Pancreas (tissue), 10 donors: ENCODE results near the gene CEP128. TPM values are rescaled to one million over a fixed set of nuclear protein-coding genes. Genes with fewer than 3 reads are reported as not detected.

Experiments used
- ATAC-seq, 4 donors: fragments of 200-7000 bp; cut with Tn5 transposase; one replicate each; pipeline versions ENCODE4 v1.8.0 to v1.9.1; 2020; ENCODE audit warnings: mild to moderate bottlenecking in 4 of 4, moderate library complexity in 4 of 4
- DNase-seq, 6 donors: peaks; one replicate each; pipeline ENCODE4 v3.0.0-alpha.2; 2020
- FAIRE-seq: peaks from 2 replicates; lab custom pipeline; 2012; peaks lifted over from hg19 to GRCh38; lab: Jason Lieb, UNC
- H3K27ac ChIP-seq, 4 donors: fragments of 200-600 bp; sonication (generic); 1 replicate in 3 of 4; 2 replicates in 1 of 4; pipeline versions ENCODE4 v1.5.0 to v1.8.0; 2020
- H3K27me3 ChIP-seq, 4 donors: fragments of 200-600 bp; one replicate each; pipeline ENCODE4 v1.8.0; 2021
- H3K36me3 ChIP-seq, 3 donors: fragments of 200-600 bp; sonication (generic) in 1 of 3; one replicate each; pipeline versions ENCODE4 v1.5.0 to v1.8.0; 2020 to 2021
- H3K4me1 ChIP-seq, 3 donors: fragments of 200-600 bp; one replicate each; pipeline ENCODE4 v1.8.0; 2021
- H3K4me3 ChIP-seq, 4 donors: fragments of 200-600 bp; sonication (generic) in 2 of 4; one replicate each; pipeline versions ENCODE4 v1.5.0 to v1.8.0; 2020 to 2021
- H3K9me3 ChIP-seq, 4 donors: fragments of 200-600 bp; one replicate each; pipeline ENCODE4 v1.8.0; 2021
- CTCF ChIP-seq, 4 donors: fragments of 200-600 bp; sonication (generic) in 3 of 4; IDR thresholded peaks; one replicate each; pipeline versions ENCODE4 v1.5.0 to v1.8.0; 2021; ENCODE audit warnings: antibody characterized with exemption in 4 of 4
- WGBS, 2 donors: extraction: QIAGEN DNeasy Blood & Tissue Kit; methylation state at CpG; one replicate each; pipeline ENCODE4 v1.1.7; 2013; 5-methylcytosine and 5-hydroxymethylcytosine counted together
- intact Hi-C, 3 donors: fragments of 100-400 bp; cut with DNase I; formaldehyde crosslinking; loops; one replicate each; pipeline versions ENCODE4 v1.11.1 to v1.14.2; 2022
- polyA plus RNA-seq, 2 donors: library from polyadenylated mRNA; stranded (reverse); fragments of 200-250 nt; gene quantifications; one replicate each; pipeline ENCODE4 v1.2.3, GENCODE V29; 2013
- total RNA-seq, 6 donors: library from RNA; stranded (reverse); fragmentation: NEBNext Ultra II Directional in 4 of 6; extraction: Animal tissue kit (Norgen Biotek cat#: 25700) in 4 of 6; gene quantifications; one replicate each; pipeline versions ENCODE4 v1.2.1 to v1.2.4, GENCODE V29; 2021 to 2023
- donor health status: healthy with polysubstance abuse.
- donor health status: DM: no; HTN: no; CAD: no; lungs with moderate emphysema.
- donor health status: DM: no; HTN: no; CAD: no.
- donor health status: control.
- donor health status: control.
- donor health status: Bipolar disorder and iron deficiency.
- donor health status: DM: yes; HTN: yes; CAD: no.
- donor health status: DM: no; HTN: no; CAD: no.
- donor health status: DM: no; HTN: no; CAD: no.
- donor health status: DM: yes; HTN: yes; CAD: no.

Gene CEP128
- total and polyA plus RNA-seq, 8 donors, result 0.92 to 2.8 (median 2.0) TPM

GRCh38 chr14:80787876-80788275 is 153.7 kb downstream of the CEP128 start:
- no peak for TF ChIP-seq CTCF (IDR thresholded peaks at IDR 0.05)
- DNase-seq (no peak), ATAC-seq (no peak), FAIRE-seq (no peak)
- Histone ChIP-seq H3K27ac (no peak overlapping the region), H3K4me1 (no peaks in the 10 kb centered on the region), H3K4me3 (no peak overlapping the region), H3K36me3 (no peaks in the 10 kb centered on the region), H3K9me3 (no peaks in the 10 kb centered on the region), H3K27me3 (no peaks in the 10 kb centered on the region)
- WGBS, 2 donors, result 85 to 94% methylated on average over 1 of the region's 1 CpG
- intact Hi-C loops, result no loop called here

GRCh38 chr14:80784820-80785219 is 156.7 kb downstream of the CEP128 start:
- no peak for FAIRE-seq

GRCh38 chr14:80781972-80782367 is 159.6 kb downstream of the CEP128 start:
- no peaks in the 10 kb centered on the region for H3K9me3 ChIP-seq
- ATAC-seq, result no peak
- intact Hi-C loops, result no loop called here

More at GRCh38 chr14:80784820-80785219, 156.7 kb downstream of the CEP128 start:
- no peaks in the 10 kb centered on the region for H3K36me3 ChIP-seq
- H3K27ac ChIP-seq, result no peak overlapping the region
- no peak for TF ChIP-seq CTCF (IDR thresholded peaks at IDR 0.05)
- no peaks in the 10 kb centered on the region for H3K9me3 ChIP-seq
- H3K4me3 ChIP-seq, result no peak overlapping the region
- DNase-seq (no peak), ATAC-seq (no peak)
- 79 to 90% methylated on average over 4 of the region's 4 CpGs for WGBS, 2 donors
- no peaks in the 10 kb centered on the region for H3K27me3 ChIP-seq
- intact Hi-C loops, result no loop called here
- H3K4me1 ChIP-seq, result no peaks in the 10 kb centered on the region

GRCh38 chr14:80780500-80780899 is 161.0 kb downstream of the CEP128 start:
- intact Hi-C loops, result no loop called here
- no peak for FAIRE-seq

More at GRCh38 chr14:80781972-80782367, 159.6 kb downstream of the CEP128 start:
- Histone ChIP-seq H3K36me3 (no peaks in the 10 kb centered on the region), H3K4me1 (no peaks in the 10 kb centered on the region), H3K27me3 (no peaks in the 10 kb centered on the region), H3K27ac (no peak overlapping the region), H3K4me3 (no peak overlapping the region)
- TF ChIP-seq CTCF (IDR thresholded peaks at IDR 0.05), result no peak
- WGBS, 2 donors, result 97 to 100% methylated on average over 1 of the region's 1 CpG
- FAIRE-seq (no peak), DNase-seq (no peak)

More at GRCh38 chr14:80780500-80780899, 161.0 kb downstream of the CEP128 start:
- no peaks in the 10 kb centered on the region for H3K36me3 ChIP-seq
- no peak overlapping the region for H3K4me3 ChIP-seq
- ATAC-seq (no peak), DNase-seq (no peak)
- TF ChIP-seq CTCF (IDR thresholded peaks at IDR 0.05), result no peak
- H3K9me3 ChIP-seq, result no peaks in the 10 kb centered on the region
- no peaks in the 10 kb centered on the region for H3K4me1 ChIP-seq
- 42 to 82% methylated on average over 1 of the region's 1 CpG for WGBS, 2 donors
- no peak overlapping the region for H3K27ac ChIP-seq
- H3K27me3 ChIP-seq, result no peaks in the 10 kb centered on the region
